Psoas muscle (tissue), 8 donors: Measurements from ENCODE around the gene QSER1. TPM values are rescaled to one million over a fixed set of nuclear protein-coding genes. Genes with fewer than 3 reads are reported as not detected.

ENCODE experiments used
- ATAC-seq, 4 donors: fragments of 200-7000 bp; cut with Tn5 transposase; one replicate each; pipeline ENCODE4 v1.9.1; 2020; ENCODE audit warnings: moderate library complexity in 3 of 4, mild to moderate bottlenecking in 2 of 4
- DNase-seq, 2 donors: peaks; one replicate each; pipeline ENCODE4 v3.0.0-alpha.2; 2020
- H3K27ac ChIP-seq: fragments of 200-600 bp; one replicate; pipeline ENCODE4 v1.8.0; 2022
- H3K27me3 ChIP-seq, 3 donors: fragments of 200-600 bp in 1 of 3; one replicate each; pipeline versions ENCODE4 v1.6.1 to v1.8.0; 2013 to 2022; ENCODE audit warnings: low read length in 2 of 3, mild to moderate bottlenecking in 2 of 3, moderate library complexity in 1 of 3; ENCODE audit not compliant: insufficient read depth in 3 of 3
- H3K36me3 ChIP-seq, 2 donors: fragments of 200-600 bp in 1 of 2; one replicate each; pipeline versions ENCODE4 v1.6.1 to v1.8.0; 2013 to 2022; ENCODE audit warnings: low read depth in 1 of 2, mild to moderate bottlenecking in 1 of 2, moderate library complexity in 1 of 2; ENCODE audit not compliant: insufficient read depth in 1 of 2
- H3K4me1 ChIP-seq: fragments of 200-600 bp; one replicate; pipeline ENCODE4 v1.8.0; 2022
- H3K4me3 ChIP-seq: fragments of 200-600 bp; one replicate; pipeline ENCODE4 v1.8.0; 2022; ENCODE audit warnings: mild to moderate bottlenecking
- H3K9me3 ChIP-seq: fragments of 200-600 bp; one replicate; pipeline ENCODE4 v1.8.0; 2022
- WGBS, 3 donors: extraction: QIAGEN DNeasy Blood & Tissue Kit; methylation state at CpG; one replicate each; pipeline versions ENCODE4 v1.1.6 to v1.1.7; 2013; 5-methylcytosine and 5-hydroxymethylcytosine counted together
- intact Hi-C, 2 donors: fragments of 100-400 bp; cut with DNase I; formaldehyde crosslinking; loops; one replicate each; pipeline versions ENCODE4 v1.11.0 to v1.14.2; 2022
- polyA plus RNA-seq, 3 donors: library from polyadenylated mRNA; stranded (reverse); fragments of 200-250 nt; gene quantifications; one replicate each; pipeline ENCODE4 v1.2.3, GENCODE V29; 2013
- total RNA-seq, 4 donors: library from RNA; stranded (reverse); fragmentation: NEBNext Ultra II Directional in 2 of 4; extraction: Animal tissue kit (Norgen Biotek cat#: 25700) in 2 of 4; gene quantifications; one replicate each; pipeline versions ENCODE4 v1.2.1 to v1.2.4, GENCODE V29; 2021 to 2023
- TF ChIP-seq, protein P1 (sequence below): fragments of 200-600 bp; IDR thresholded peaks from one replicate; pipeline ENCODE4 v1.8.0; 2022; ENCODE audit warnings: antibody characterized with exemption
- donor health status: healthy with polysubstance abuse.
- donor health status: DM: no; HTN: no; CAD: no; lungs with moderate emphysema.
- donor health status: Bipolar disorder and iron deficiency.
- donor health status: healthy.
- donor health status: DM: yes; HTN: yes; CAD: no.
- donor health status: DM: no; HTN: no; CAD: no.
- donor health status: DM: no; HTN: no; CAD: no.
- donor health status: DM: yes; HTN: yes; CAD: no.

QSER1 gene
- total and polyA plus RNA-seq, 7 donors = 2.4 to 19.3 (median 11.8) TPM

DNA sequence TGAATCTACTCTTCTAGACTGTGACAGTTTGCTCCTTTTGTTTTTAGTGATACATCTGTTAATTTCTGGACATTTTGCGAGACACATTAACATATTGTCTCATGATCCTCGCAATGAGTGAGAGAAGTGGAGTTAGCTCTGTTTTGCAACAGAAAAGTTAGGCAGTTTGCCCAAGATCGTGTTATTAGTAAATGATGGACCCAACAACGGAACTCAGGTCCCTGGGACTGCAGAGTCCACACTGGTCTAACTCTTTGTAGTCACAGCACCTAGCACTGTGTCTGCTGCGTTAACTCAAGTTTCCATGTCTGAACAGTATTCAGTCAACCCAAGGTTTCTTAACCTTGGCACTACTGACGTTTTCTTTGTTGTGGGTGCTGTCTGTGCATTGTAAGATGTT lies 126.2 kb downstream of the QSER1 start:
- 48 to 59% (median 51%) methylated on average over 6 of the region's 6 CpGs for WGBS, 3 donors
- H3K27ac ChIP-seq = no peak overlapping the region
- H3K4me1 ChIP-seq = peaks cover 25% of the 10 kb centered on the region
- no peaks in the 10 kb centered on the region for H3K36me3 ChIP-seq
- H3K4me3 ChIP-seq = peak overlapping the region; percentile 10
- TF ChIP-seq, protein P1, sequence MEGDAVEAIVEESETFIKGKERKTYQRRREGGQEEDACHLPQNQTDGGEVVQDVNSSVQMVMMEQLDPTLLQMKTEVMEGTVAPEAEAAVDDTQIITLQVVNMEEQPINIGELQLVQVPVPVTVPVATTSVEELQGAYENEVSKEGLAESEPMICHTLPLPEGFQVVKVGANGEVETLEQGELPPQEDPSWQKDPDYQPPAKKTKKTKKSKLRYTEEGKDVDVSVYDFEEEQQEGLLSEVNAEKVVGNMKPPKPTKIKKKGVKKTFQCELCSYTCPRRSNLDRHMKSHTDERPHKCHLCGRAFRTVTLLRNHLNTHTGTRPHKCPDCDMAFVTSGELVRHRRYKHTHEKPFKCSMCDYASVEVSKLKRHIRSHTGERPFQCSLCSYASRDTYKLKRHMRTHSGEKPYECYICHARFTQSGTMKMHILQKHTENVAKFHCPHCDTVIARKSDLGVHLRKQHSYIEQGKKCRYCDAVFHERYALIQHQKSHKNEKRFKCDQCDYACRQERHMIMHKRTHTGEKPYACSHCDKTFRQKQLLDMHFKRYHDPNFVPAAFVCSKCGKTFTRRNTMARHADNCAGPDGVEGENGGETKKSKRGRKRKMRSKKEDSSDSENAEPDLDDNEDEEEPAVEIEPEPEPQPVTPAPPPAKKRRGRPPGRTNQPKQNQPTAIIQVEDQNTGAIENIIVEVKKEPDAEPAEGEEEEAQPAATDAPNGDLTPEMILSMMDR = no peak
- H3K9me3 ChIP-seq = no peaks in the 10 kb centered on the region
- no peaks in the 10 kb centered on the region for H3K27me3 ChIP-seq
- DNase-seq (no peak), ATAC-seq (no peak)
- intact Hi-C loops = no loop called here

DNA sequence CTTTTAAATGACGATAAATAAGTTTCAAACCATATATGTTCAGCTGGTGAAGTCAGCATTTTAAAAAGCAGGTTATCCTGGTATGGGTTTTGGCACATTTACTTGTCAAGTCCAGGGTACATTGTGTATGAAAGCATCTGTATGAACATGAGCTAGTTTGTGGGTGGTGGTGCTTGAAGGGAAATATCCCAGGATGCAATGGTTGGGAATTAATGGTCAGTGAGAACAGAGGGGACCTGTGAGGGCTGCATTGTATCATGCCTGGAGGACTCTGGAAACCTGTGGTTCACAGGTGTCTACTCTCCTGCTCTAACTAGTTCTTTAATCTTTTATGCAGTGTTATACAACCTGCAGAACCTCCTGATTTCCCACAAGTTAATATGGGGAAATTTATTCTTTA lies 128.9 kb downstream of the QSER1 start:
- no peak overlapping the region for H3K27ac ChIP-seq
- peaks cover 0 to 12% of the 10 kb centered on the region in 2 donors for H3K36me3 ChIP-seq
- H3K4me1 ChIP-seq = peaks cover 25% of the 10 kb centered on the region
- no peak overlapping the region for H3K4me3 ChIP-seq
- intact Hi-C loops = no loop called here
- 96 to 98% (median 97%) methylated on average over 1 of the region's 1 CpG for WGBS, 3 donors
- H3K9me3 ChIP-seq = no peaks in the 10 kb centered on the region
- DNase-seq (no peak), ATAC-seq (no peak)
- TF ChIP-seq, protein P1 = no peak
- H3K27me3 ChIP-seq = no peaks in the 10 kb centered on the region

GRCh38 chr11:33021937-33022336 lies 129.3 kb downstream of the QSER1 start:
- Histone ChIP-seq H3K27ac (no peak overlapping the region), H3K4me1 (peaks cover 23% of the 10 kb centered on the region), H3K9me3 (no peaks in the 10 kb centered on the region), H3K27me3 (no peaks in the 10 kb centered on the region), H3K4me3 (no peak overlapping the region), H3K36me3 (peaks cover 0 to 16% of the 10 kb centered on the region in 2 donors)
- DNase-seq (no peak), ATAC-seq (no peak)
- TF ChIP-seq, protein P1 = no peak
- 78 to 95% (median 94%) methylated on average over 1 of the region's 1 CpG for WGBS, 3 donors
- intact Hi-C loops = no loop called here

DNA sequence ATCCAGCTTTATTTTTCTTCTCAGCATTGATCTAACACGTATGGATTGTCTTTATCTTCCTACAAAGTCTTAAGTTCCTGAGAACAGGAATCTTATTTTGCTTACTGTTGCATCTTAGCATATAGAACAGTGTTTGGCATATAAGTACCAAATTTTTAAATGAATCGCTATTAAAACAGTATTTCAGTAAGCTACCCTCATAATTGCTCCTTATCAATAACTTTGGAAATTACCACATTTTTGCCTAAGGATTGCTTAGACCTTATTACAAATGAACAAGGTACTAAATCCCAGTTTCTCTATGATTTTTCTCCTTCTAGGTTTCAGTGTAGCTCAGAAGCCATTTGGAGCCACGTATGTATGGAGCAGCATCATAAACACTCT lies 132.7 kb downstream of the QSER1 start:
- Histone ChIP-seq H3K4me3 (no peak overlapping the region), H3K27me3 (no peaks in the 10 kb centered on the region), H3K36me3 (peaks cover 0 to 42% of the 10 kb centered on the region in 2 donors), H3K9me3 (no peaks in the 10 kb centered on the region), H3K4me1 (peaks cover 5% of the 10 kb centered on the region), H3K27ac (no peak overlapping the region)
- no peak for ATAC-seq
- no peak for DNase-seq
- intact Hi-C loops = no loop called here
- WGBS, 3 donors = 89 to 94% (median 91%) methylated on average over 3 of the region's 3 CpGs
- TF ChIP-seq, protein P1 = no peak

- ATAC-seq (no peak), DNase-seq (no peak)
- WGBS, 3 donors = 93 to 95% (median 94%) methylated on average over 2 of the region's 2 CpGs
- H3K27me3 ChIP-seq = no peaks in the 10 kb centered on the region
- H3K4me3 ChIP-seq = no peak overlapping the region
- peaks cover 0 to 55% of the 10 kb centered on the region in 2 donors for H3K36me3 ChIP-seq
- no peak overlapping the region for H3K27ac ChIP-seq
- H3K9me3 ChIP-seq = no peaks in the 10 kb centered on the region
- TF ChIP-seq, protein P1 = no peak
- no peaks in the 10 kb centered on the region for H3K4me1 ChIP-seq
- intact Hi-C loops = no loop called here
Measured at GRCh38 chr11:33027233-33027632, 134.6 kb downstream of the QSER1 start.
